NCI-H226 (cell line): ENCODE data around the gene ASCC3.
A peak's percentile ranks its signal among the peaks of the same experiment; 100 is the strongest.
"Not testable (repeated sequence)": the region's sequence is repeated elsewhere in the genome, so short reads cannot be mapped to it uniquely, and the experiment has no call there.

ENCODE experiments used
- DNase-seq: peaks from one replicate; pipeline ENCODE4 v3.0.0-alpha.2; 2015

Gene ASCC3

GRCh38 chr6:100880853-100881706 lies at the start of gene ASCC3:
Gene ASCC3, minus strand, starts transcription at chr6:100881329. Its CDS starts 13,332 bp downstream, at chr6:100867997.
- peak; percentile 93 for DNase-seq

- DNase-seq: no peak
These were observed 44.6 kb upstream of the ASCC3 start for GRCh38 chr6:100925749-100926148.

GRCh38 chr6:100924534-100925227 lies 43.6 kb upstream of the ASCC3 start:
- no peak for DNase-seq

- DNase-seq: no peak
These were observed 42.5 kb upstream of the ASCC3 start for GRCh38 chr6:100923481-100924165.

- no peak for DNase-seq
These were observed 39.0 kb upstream of the ASCC3 start for GRCh38 chr6:100920028-100920605.

GRCh38 chr6:100918152-100918551 lies 37.0 kb upstream of the ASCC3 start:
- DNase-seq: no peak

- DNase-seq: no peak
These were observed 34.7 kb upstream of the ASCC3 start for GRCh38 chr6:100915876-100916275.

- no peak for DNase-seq
These were observed 32.5 kb upstream of the ASCC3 start for GRCh38 chr6:100913400-100914276.

- no peak for DNase-seq
These were observed 25.2 kb upstream of the ASCC3 start for GRCh38 chr6:100906325-100906724.

GRCh38 chr6:100905067-100905466 lies 23.9 kb upstream of the ASCC3 start:
- DNase-seq: no peak

- no peak for DNase-seq
These were observed 23.2 kb upstream of the ASCC3 start for GRCh38 chr6:100904316-100904715.

- no peak for DNase-seq
These were observed 20.5 kb upstream of the ASCC3 start for GRCh38 chr6:100901582-100901981.

- no peak for DNase-seq
These were observed 18.1 kb upstream of the ASCC3 start for GRCh38 chr6:100899202-100899601.

GRCh38 chr6:100897671-100898070 lies 16.5 kb upstream of the ASCC3 start:
- no peak for DNase-seq

- DNase-seq: no peak
These were observed 12.6 kb upstream of the ASCC3 start for GRCh38 chr6:100893743-100894142.

GRCh38 chr6:100892693-100893092 lies 11.6 kb upstream of the ASCC3 start:
- no peak for DNase-seq

GRCh38 chr6:100892116-100892515 lies 11.0 kb upstream of the ASCC3 start:
- DNase-seq: no peak

GRCh38 chr6:100891079-100891478 lies 9.9 kb upstream of the ASCC3 start:
- DNase-seq: peak; percentile 19

GRCh38 chr6:100890646-100891045 lies 9.5 kb upstream of the ASCC3 start:
- DNase-seq: not testable (repeated sequence)

GRCh38 chr6:100889351-100889750 lies 8.2 kb upstream of the ASCC3 start:
- no peak for DNase-seq

GRCh38 chr6:100886076-100886475 lies 4.9 kb upstream of the ASCC3 start:
- DNase-seq: peak; percentile 53

- no peak for DNase-seq
These were observed 2.2 kb upstream of the ASCC3 start for GRCh38 chr6:100883347-100883746.
